NCI-H1417 treated with DMSO at 0.1 percent for 48 hours (cell line): ENCODE measurements around the gene NUP160.
"Not testable (repeated sequence)": the region's sequence is repeated elsewhere in the genome, so short reads cannot be mapped to it uniquely, and the experiment has no call there.

Source experiments
- DNase-seq: peaks from one replicate; lab custom pipeline; 2025; lab: John Stamatoyannopoulos, UW

The NUP160 gene

DNA sequence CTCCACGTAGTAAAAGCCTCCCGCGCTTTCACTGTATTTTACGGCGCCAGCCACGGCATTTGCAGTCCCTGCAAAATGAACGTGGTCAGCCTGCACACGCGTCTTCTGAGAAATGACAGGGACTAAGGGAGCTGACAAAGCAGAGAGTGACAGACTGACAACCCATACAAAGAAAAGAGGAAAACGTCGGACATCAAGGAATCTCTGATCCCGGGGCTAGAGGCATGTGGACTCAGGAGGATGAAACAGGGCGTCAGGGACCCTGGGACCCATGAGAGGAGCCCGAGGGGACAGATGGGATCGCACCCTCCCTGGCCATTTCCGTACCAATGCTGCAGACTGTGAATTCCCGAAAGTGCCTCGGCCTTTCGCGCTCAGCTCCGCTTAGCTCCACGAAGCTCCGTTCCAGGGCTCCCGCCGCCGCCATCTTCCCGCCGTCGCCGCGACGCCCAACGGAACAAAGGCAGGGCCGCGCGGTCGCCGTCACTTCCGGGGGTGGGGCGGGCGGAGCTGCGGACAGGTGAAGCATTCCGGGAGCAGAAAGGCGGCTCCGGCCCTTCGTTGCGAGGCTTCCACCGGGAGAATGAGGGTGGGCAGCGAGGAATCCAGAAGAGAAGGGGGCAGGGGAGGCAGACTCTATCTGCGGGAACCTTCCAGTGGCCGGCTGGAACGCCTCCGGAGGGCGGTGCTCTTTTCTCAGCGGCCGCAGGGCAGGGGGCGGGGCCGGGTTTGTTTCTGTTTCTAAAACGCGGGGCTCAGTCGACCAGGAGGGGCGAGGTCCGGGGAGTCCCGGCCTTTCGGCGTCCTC lies at the start of gene NUP160:
TSS of gene NUP160 (minus strand) at position 459 of the 808 bp plus-strand sequence. CDS start at position 427, 32 bp downstream.
- no peak for DNase-seq

- DNase-seq: no peak
These were observed 48.0 kb upstream of the NUP160 start for GRCh38 chr11:47896199-47896598.

DNA sequence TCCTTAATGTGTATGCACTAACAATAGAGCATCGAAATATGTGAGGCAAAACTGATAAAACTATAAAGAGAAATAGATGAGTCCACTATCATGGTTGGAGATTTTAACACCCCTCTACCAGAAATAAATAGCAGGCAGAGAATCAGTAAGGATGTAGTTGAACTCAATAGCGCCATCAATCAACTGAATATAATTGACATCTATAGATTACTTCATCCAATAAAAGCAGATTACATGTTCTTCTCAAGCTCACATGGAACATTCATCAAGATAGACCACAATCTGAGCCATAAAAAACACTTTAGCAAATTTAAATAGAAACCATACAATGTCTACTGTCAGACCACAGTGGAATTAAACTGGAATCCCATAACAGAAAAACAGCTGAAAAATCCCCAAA lies 46.9 kb upstream of the NUP160 start:
- no peak for DNase-seq

GRCh38 chr11:47892546-47893276 lies 44.6 kb upstream of the NUP160 start:
- not testable (repeated sequence) for DNase-seq

DNA sequence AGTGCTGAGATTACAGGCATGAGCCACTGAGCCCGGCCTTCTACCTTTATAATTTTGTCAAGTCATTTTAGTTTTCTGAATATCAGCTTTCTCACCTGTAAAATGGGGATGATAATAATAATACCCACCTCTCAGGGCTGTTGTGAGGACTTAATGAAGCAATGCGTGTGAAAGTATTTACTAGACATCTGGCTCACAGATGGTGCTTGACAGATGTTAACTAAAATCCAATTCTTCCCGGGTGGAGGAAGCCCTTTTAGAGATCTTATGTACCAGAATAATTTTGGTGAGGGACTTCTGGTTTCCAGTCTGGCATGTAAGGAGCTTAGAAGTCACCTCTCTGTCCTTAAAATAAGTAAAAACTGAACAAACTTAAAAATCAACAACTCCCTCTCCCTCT lies 43.7 kb upstream of the NUP160 start:
- DNase-seq: no peak

DNA sequence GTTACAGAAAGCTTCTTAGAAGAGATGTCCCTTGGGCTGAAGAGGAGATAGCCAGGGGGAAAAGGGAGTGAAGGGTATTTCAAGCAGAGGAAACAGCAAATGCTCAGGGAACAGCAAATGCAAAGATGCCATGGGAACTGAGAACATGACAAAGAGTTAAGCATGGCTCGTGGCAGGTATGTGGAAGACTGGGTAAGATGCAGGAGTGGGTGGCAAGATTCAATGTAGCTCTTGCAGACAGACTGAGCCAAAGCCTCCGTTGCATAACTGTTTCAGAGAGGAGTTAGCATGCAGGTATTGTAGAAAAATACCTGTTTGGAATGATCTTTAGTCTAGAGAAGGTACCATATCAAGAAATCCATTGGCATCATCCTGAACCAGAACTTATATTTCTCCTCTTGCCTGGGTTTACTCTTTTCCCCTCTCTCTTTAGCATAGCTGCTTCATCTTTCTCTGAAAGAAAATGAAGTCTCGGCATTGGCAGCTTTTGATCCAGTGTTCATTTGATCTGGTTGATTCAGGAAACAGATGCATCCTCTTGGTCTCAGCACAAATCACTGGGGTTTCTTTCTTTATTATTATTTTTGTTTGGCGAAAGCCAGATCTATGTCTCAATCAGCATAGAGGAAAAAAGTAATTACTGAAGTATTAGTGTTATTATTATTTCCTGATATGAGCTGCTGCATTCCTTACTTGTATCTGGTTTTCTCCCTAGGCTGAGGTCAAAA lies 41.7 kb upstream of the NUP160 start:
- no peak for DNase-seq

GRCh38 chr11:47887910-47888569 lies 39.9 kb upstream of the NUP160 start:
- DNase-seq: no peak

DNA sequence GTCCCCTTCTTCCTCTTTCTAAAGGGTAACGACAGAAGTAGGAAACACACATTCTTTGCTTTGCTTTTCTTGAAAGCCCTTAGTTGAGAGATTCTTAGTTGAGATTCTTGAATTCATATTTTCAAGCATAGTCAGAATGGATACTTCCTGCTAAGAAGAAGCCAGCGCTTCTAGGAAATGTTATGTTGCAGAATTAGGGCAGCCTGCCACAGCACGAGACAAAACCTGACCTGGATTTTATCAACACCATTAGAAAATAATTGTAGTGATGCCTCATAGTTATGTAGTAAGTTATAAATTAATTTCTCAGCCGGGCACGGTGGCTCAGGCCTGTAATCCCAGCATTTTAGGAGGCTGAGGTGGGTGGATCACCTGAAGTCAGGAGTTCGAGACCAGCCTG lies 37.9 kb upstream of the NUP160 start:
- no peak for DNase-seq

GRCh38 chr11:47882437-47882836 lies 34.3 kb upstream of the NUP160 start:
- DNase-seq: not testable (repeated sequence)

DNA sequence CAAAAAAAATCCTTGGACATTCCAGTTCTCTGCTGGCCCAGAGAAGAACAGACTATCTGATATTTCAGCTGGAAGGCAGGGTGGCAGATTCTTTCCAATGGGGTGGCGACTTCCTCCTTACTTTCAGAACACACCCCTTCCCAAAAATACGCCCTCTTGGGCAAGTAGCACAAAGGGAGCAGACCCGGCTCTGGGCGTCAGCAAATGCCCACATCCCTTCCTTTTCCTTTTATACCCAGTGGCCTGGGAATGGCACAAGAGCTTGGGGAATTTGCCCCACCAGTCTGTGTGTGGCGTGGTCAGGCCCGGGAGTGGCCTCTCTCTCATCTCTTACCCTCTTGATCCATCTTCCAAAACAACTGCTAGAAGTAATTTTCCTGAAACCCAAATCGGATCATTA lies 33.0 kb upstream of the NUP160 start:
- DNase-seq: no peak

- DNase-seq: no peak
These were observed 31.4 kb upstream of the NUP160 start for GRCh38 chr11:47879259-47880158.

DNA sequence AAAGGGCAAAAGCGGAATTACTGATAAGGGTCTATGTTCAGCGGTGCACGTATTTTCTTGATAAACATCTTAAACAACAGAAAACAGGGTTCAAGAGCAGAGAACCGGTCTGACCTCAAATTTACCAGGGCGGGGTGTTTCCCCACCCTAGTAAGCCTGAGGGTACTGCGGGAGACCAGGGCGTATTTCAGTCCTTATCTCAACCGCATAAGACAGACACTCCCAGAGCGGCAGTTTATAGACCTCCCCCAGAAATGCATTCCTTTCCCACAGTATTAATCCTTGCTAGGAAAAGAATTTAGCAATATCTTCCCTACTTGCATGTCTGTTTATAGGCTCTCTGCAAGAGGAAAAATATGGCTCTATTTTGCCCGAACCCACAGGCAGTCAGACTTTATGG lies 27.7 kb upstream of the NUP160 start:
- DNase-seq: not testable (repeated sequence)

DNA sequence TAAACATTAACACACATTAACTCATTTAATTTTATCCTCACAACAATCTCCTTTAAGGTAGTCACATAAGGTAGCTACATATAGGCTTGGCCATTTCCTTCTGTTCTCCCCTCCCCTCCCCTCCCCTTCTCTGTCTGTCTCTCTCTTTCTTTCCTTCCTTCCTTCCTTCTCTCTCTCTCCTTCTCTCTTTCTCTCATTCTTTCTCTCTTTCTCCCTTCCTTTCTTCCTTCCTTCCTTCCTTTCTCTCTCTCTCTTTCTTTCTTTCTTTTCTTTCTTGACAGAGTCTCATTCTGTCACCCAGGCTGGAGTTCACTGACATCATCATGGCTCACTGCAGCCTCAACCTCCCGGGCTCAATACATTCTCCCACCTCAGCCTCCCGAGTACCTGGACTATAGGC lies 22.3 kb upstream of the NUP160 start:
- DNase-seq: no peak

DNA sequence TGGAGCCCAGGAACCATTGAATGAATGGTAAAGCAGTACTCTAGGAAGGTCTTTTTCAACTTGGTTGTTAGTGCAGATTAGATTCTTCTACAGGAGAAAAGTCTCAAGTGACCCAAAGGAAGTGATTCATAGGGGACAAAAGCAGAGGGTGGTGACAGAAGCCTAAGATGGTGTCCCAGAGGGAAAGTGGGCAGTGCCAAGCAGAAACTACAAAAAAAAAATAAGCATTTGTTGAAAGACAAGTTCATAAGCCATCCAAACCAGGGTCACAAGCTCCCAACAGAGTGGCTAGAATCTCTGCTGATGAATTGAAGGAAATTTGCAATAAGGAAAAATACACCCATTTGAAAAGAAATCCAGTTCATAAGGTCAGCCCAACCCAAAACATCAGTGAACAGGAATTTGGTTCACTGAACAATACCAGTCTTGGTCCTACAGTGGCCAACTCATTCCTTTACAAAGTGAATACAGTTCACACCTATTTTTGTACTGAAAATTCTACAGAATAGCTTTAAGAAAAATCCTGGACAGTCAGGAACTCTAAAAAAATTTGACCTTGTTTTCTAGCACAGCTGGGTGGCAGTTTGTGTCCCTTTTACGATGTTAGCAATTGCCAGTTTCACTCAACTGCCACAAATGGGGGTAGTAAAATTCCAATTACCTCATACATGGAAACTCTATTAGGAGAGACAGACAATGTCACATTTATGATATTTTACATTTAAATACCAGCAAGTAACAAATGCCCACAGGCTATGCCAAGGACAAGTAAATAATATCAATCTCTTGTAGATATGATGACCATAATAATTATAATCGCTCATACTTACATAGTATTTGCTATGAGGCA lies 21.6 kb upstream of the NUP160 start:
- DNase-seq: no peak

- no peak for DNase-seq
These were observed 19.7 kb upstream of the NUP160 start for GRCh38 chr11:47867823-47868222.

DNA sequence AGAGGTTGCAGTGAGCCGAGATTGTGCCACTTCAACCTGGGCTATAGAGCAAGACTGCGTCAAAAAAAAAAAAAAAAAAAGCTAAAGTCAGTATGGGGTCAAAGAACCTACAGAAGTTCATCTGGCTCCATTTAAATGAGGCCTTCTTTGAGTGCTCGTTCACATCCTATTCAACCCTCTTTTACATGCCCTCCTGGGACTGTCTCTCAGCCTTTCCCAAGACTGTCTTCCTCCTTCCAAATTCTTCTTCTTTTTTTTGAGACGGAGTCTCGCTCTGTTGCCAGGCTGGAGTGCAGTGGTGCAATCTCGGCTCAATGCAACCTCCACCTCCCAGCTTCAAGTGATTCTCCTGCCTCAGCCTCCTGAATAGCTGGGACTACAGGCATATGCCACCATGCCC lies 18.7 kb upstream of the NUP160 start:
- DNase-seq: not testable (repeated sequence)

DNA sequence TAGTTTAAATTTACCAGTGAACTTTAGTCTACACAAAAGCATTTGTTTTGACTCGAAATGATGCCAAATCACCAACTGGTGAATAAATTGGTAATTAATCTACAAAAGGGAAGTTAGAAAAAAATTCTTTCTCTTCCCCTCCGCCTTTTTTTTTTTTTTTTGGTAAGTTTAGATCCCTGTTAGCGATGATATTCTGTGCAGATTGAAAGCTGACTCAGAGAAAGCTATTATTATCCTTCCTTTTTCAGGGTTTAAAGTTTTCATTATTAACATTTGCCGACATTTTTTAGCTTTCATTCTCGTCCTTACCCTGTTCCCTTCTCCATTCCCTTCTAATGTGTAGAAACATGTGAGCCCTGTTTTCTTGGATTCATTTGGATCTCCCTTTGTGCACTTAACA lies 16.8 kb upstream of the NUP160 start:
- DNase-seq: no peak

DNA sequence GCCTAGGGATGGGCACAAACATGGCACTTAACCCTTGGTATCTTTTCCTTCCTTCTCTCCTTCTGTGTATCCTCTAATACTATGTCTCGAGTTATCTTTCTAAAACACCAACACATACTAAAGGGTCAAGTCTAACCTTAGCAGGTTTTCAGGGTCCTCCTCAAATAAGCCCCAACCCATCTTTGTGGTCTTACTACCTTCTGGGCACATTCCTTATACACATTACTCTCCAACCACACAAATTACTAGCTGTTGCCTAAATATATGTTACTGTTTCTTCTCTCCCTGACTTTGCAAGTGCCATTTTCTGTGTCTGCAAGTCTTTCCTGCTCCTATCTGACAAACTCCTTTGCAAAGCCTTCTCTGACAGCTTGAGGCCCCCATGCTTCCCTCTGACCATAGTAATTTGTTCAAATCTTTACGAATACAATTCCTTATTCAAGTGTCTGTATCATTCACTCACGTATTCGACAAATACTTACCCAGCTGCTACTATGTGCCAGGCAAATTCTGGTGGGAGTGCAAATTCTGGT lies 15.8 kb upstream of the NUP160 start:
- DNase-seq: no peak

DNA sequence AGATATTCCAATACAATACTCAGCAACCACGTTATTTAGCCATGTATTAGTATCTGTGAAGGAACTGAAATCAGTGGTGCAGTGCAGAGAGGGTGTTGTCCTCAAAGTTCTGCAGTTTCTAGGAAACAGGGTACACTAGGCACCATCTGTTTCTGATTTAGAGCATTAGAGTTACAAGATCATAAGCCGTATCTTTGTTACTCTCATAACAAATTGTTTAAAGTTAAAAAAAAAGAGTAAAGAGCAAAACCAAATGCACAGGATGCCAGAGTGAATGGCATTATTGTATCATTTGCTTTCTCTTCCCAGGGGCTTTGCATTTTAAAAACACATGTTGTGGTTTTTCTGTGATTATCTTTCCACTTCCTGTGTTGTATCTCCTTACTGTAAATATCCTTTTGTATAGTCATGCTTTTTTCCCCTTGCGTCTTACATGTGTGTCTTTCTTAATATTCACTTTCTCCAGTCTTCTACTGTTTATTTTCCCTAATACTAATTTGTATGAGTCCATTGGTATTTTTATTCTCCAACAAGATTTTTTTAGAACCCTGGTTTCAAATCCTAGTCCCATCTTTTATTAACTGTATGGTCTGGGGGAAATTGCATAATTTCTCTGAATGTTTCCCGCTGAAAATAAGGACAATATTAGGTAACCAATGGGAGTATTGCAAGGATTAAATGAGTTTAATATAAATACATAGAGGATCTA lies 15.2 kb upstream of the NUP160 start:
- no peak for DNase-seq
